Left lung (tissue), 10 donors: ENCODE measurements around the gene CYFIP1. TPM values are rescaled to one million over a fixed set of nuclear protein-coding genes. Genes with fewer than 3 reads are reported as not detected.

Experiments used
- ATAC-seq: fragments of 200-7000 bp; cut with Tn5 transposase; one replicate; pipeline ENCODE4 v1.9.1; 2020; ENCODE audit warnings: moderate library complexity
- DNase-seq, 4 donors: peaks; one replicate each; pipeline ENCODE4 v3.0.0-alpha.2; 2013 to 2020
- H3K27ac ChIP-seq, 2 donors: fragments of 200-600 bp; sonication (generic) in 1 of 2; one replicate each; pipeline versions ENCODE4 v1.5.0 to v1.8.0; 2020 to 2021
- H3K27me3 ChIP-seq, 2 donors: fragments of 200-600 bp; sonication (generic) in 1 of 2; one replicate each; pipeline versions ENCODE4 v1.5.0 to v1.8.0; 2020 to 2021
- H3K36me3 ChIP-seq, 2 donors: fragments of 200-600 bp; sonication (generic) in 1 of 2; one replicate each; pipeline versions ENCODE4 v1.5.0 to v1.8.0; 2020 to 2021
- H3K4me1 ChIP-seq, 2 donors: fragments of 200-600 bp; one replicate each; pipeline ENCODE4 v1.8.0; 2021
- H3K4me3 ChIP-seq, 2 donors: fragments of 200-600 bp; sonication (generic) in 1 of 2; one replicate each; pipeline versions ENCODE4 v1.5.0 to v1.8.0; 2020 to 2021; ENCODE audit warnings: mild to moderate bottlenecking in 1 of 2
- H3K9me3 ChIP-seq, 2 donors: fragments of 200-600 bp; sonication (generic) in 1 of 2; one replicate each; pipeline versions ENCODE4 v1.5.0 to v1.8.0; 2020 to 2021
- CTCF ChIP-seq, 2 donors: fragments of 200-600 bp; sonication (generic) in 1 of 2; IDR thresholded peaks; one replicate each; pipeline versions ENCODE4 v1.5.0 to v1.8.0; 2021; ENCODE audit warnings: antibody characterized with exemption in 2 of 2
- intact Hi-C, 2 donors: fragments of 100-400 bp; cut with DNase I; formaldehyde crosslinking; loops; one replicate each; pipeline versions ENCODE4 v1.11.2 to v1.14.2; 2022
- polyA plus RNA-seq, 6 donors: library from polyadenylated mRNA; unstranded; fragments of 120-200 nt; gene quantifications; one replicate each; pipeline ENCODE4 v1.2.1, GENCODE V29; 2013; ENCODE audit not compliant: insufficient read length in 6 of 6
- total RNA-seq, 2 donors: library from RNA; stranded (reverse); fragmentation: NEBNext Ultra II Directional; extraction: Animal tissue kit (Norgen Biotek cat#: 25700); gene quantifications; one replicate each; pipeline ENCODE4 v1.2.1, GENCODE V29; 2021
- donor health status: DM: no; HTN: yes; CAD: no.
- donor health status: DM: no; HTN: no; CAD: no.

The CYFIP1 gene
- total and polyA plus RNA-seq, 8 donors, result 85.6 to 164 (median 92.3) TPM

- ATAC-seq, result peak; percentile 18
- Histone ChIP-seq H3K36me3 (no peaks in the 10 kb centered on the region), H3K9me3 (no peaks in the 10 kb centered on the region), H3K4me1 (peaks cover 6 to 60% of the 10 kb centered on the region in 2 donors), H3K4me3 (peak overlapping the region; percentile 60 to 95), H3K27me3 (peaks cover 0 to 32% of the 10 kb centered on the region in 2 donors), H3K27ac (peak overlapping the region in 1 of 2 donors; percentile 87)
- no peak for TF ChIP-seq CTCF (IDR thresholded peaks at IDR 0.05)
- intact Hi-C loops, result no loop called here
- DNase-seq, result no peak
Measured at GRCh38 chr15:22978691-22979237, 1.4 kb downstream of the CYFIP1 start.

- no peaks in the 10 kb centered on the region for H3K36me3 ChIP-seq
- peak overlapping the region in 1 of 2 donors; percentile 65 for H3K27ac ChIP-seq
- H3K4me1 ChIP-seq, result peaks cover 6 to 64% of the 10 kb centered on the region in 2 donors
- H3K27me3 ChIP-seq, result peaks cover 0 to 13% of the 10 kb centered on the region in 2 donors
- no peak for TF ChIP-seq CTCF (IDR thresholded peaks at IDR 0.05)
- no peak overlapping the region for H3K4me3 ChIP-seq
- DNase-seq (no peak), ATAC-seq (peak; percentile 60)
- intact Hi-C loops, result no loop called here
- no peaks in the 10 kb centered on the region for H3K9me3 ChIP-seq
Measured at GRCh38 chr15:22974745-22975144, 5.4 kb downstream of the CYFIP1 start.

GRCh38 chr15:22973987-22974386, 6.2 kb downstream of the CYFIP1 start:
- peaks cover 6 to 64% of the 10 kb centered on the region in 2 donors for H3K4me1 ChIP-seq
- H3K27ac ChIP-seq, result peak overlapping the region in 1 of 2 donors; percentile 51
- ATAC-seq (peak; percentile 14), DNase-seq (no peak)
- no peaks in the 10 kb centered on the region for H3K9me3 ChIP-seq
- intact Hi-C loops, result no loop called here
- H3K27me3 ChIP-seq, result peaks cover 0 to 5% of the 10 kb centered on the region in 2 donors
- no peaks in the 10 kb centered on the region for H3K36me3 ChIP-seq
- no peak for TF ChIP-seq CTCF (IDR thresholded peaks at IDR 0.05)
- no peak overlapping the region for H3K4me3 ChIP-seq

GRCh38 chr15:22973286-22973685, 6.9 kb downstream of the CYFIP1 start:
- DNase-seq, result no peak
- ATAC-seq, result peak; percentile 37
- intact Hi-C loops, result no loop called here
- H3K27me3 ChIP-seq, result no peaks in the 10 kb centered on the region
- H3K4me1 ChIP-seq, result peaks cover 0 to 62% of the 10 kb centered on the region in 2 donors
- H3K4me3 ChIP-seq, result no peak overlapping the region
- H3K9me3 ChIP-seq, result no peaks in the 10 kb centered on the region
- H3K36me3 ChIP-seq, result no peaks in the 10 kb centered on the region
- TF ChIP-seq CTCF (IDR thresholded peaks at IDR 0.05), result no peak
- H3K27ac ChIP-seq, result peak overlapping the region in 1 of 2 donors; percentile 51

- Histone ChIP-seq H3K4me1 (peaks cover 0 to 54% of the 10 kb centered on the region in 2 donors), H3K9me3 (no peaks in the 10 kb centered on the region), H3K27me3 (no peaks in the 10 kb centered on the region), H3K27ac (no peak overlapping the region), H3K36me3 (no peaks in the 10 kb centered on the region), H3K4me3 (no peak overlapping the region)
- ATAC-seq, result no peak
- intact Hi-C loops, result no loop called here
- TF ChIP-seq CTCF (IDR thresholded peaks at IDR 0.05), result no peak
- DNase-seq, result no peak
Measured at GRCh38 chr15:22969489-22969888, 10.7 kb downstream of the CYFIP1 start.
